PC-3 (cell line): ENCODE data around the gene MRPL2.

Experiments used
- CTCF ChIP-seq: fragments of 300-600 bp; sonication (generic); conservative IDR thresholded peaks from 2 replicates; pipeline ENCODE4 v1.5.1; 2017; ENCODE audit warnings: antibody characterized with exemption, low read depth, mild to moderate bottlenecking, low read length
- EZH2phosphoT487 ChIP-seq: fragments of 300-600 bp; sonication (generic); IDR thresholded peaks from 2 replicates; pipeline ENCODE4 v1.6.1; 2018; ENCODE audit warnings: mild to moderate bottlenecking, antibody characterized with exemption, low read length, borderline replicate concordance

GRCh38 chr6:43036712-43037111, 22.5 kb downstream of the MRPL2 start:
- TF ChIP-seq EZH2phosphoT487: no peak
- TF ChIP-seq CTCF: no peak
